Measurements from ENCODE around the gene TPRA1.

The TPRA1 gene

GRCh38 chr3:127600749-127601456 is 10.4 kb upstream of the TPRA1 start (continued):
- TF ChIP-seq, protein P1, sequence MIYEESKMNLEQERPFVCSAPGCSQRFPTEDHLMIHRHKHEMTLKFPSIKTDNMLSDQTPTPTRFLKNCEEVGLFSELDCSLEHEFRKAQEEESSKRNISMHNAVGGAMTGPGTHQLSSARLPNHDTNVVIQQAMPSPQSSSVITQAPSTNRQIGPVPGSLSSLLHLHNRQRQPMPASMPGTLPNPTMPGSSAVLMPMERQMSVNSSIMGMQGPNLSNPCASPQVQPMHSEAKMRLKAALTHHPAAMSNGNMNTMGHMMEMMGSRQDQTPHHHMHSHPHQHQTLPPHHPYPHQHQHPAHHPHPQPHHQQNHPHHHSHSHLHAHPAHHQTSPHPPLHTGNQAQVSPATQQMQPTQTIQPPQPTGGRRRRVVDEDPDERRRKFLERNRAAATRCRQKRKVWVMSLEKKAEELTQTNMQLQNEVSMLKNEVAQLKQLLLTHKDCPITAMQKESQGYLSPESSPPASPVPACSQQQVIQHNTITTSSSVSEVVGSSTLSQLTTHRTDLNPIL (CRISPR knock-in tag; IDR thresholded peaks at IDR 0.05; ENCODE audit: low read depth): no peak
- TF ChIP-seq ISL1 (CRISPR knock-in tag; IDR thresholded peaks at IDR 0.05): no peak

DNA sequence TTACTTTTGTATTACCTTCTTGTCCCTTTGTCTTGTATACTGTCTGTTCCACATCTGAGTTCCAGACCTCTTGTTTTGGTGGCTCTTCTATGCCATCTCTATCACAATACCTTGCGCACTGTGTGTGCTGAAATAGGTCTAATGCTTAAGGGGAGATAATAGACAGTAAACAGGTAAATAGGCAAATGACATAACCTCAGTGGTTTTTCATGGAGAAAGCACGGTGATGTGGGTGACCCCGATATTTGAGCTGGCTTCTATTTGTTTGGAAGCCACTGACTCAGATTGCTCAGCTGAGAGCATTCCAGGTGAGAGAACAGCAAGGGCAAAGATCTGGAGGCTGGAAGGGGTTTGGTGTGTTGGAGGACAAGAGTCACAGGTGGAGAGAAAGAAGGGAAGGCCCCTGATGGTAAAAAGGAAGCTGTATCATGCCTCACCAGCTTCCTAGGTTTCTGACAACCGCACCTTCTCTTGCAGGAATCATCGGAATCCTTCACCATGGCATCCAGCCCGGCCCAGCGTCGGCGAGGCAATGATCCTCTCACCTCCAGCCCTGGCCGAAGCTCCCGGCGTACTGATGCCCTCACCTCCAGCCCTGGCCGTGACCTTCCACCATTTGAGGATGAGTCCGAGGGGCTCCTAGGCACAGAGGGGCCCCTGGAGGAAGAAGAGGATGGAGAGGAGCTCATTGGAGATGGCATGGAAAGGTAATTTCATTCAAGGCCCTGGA is 8.5 kb upstream of the TPRA1 start:
- no peak for ATAC-seq
- TF ChIP-seq GLIS3 (CRISPR knock-in tag; IDR thresholded peaks at IDR 0.05) (no peak), ZFP3 (CRISPR knock-in tag; IDR thresholded peaks at IDR 0.05) (no peak), ESRRG (CRISPR knock-in tag; IDR thresholded peaks at IDR 0.05) (no peak), CSDC2 (CRISPR knock-in tag; IDR thresholded peaks at IDR 0.05) (no peak), ARNTL (CRISPR knock-in tag; IDR thresholded peaks at IDR 0.05; ENCODE audit: borderline replicate concordance, low read depth) (no peak), BACH2 (CRISPR knock-in tag; IDR thresholded peaks at IDR 0.05; ENCODE audit: borderline replicate concordance) (no peak), OSR1 (CRISPR knock-in tag; IDR thresholded peaks at IDR 0.05) (no peak), PPARA (CRISPR knock-in tag; IDR thresholded peaks at IDR 0.05; ENCODE audit: borderline replicate concordance) (no peak), TOX (CRISPR knock-in tag; IDR thresholded peaks at IDR 0.05; ENCODE audit: borderline replicate concordance) (no peak)
- TF ChIP-seq, protein P1 (CRISPR knock-in tag; IDR thresholded peaks at IDR 0.05; ENCODE audit: low read depth): no peak

- ATAC-seq: no peak
- TF ChIP-seq GLIS3 (CRISPR knock-in tag; IDR thresholded peaks at IDR 0.05) (no peak), CSDC2 (CRISPR knock-in tag; IDR thresholded peaks at IDR 0.05) (no peak), ZFP30 (CRISPR knock-in tag; IDR thresholded peaks at IDR 0.05) (no peak)
- TF ChIP-seq, protein P2, sequence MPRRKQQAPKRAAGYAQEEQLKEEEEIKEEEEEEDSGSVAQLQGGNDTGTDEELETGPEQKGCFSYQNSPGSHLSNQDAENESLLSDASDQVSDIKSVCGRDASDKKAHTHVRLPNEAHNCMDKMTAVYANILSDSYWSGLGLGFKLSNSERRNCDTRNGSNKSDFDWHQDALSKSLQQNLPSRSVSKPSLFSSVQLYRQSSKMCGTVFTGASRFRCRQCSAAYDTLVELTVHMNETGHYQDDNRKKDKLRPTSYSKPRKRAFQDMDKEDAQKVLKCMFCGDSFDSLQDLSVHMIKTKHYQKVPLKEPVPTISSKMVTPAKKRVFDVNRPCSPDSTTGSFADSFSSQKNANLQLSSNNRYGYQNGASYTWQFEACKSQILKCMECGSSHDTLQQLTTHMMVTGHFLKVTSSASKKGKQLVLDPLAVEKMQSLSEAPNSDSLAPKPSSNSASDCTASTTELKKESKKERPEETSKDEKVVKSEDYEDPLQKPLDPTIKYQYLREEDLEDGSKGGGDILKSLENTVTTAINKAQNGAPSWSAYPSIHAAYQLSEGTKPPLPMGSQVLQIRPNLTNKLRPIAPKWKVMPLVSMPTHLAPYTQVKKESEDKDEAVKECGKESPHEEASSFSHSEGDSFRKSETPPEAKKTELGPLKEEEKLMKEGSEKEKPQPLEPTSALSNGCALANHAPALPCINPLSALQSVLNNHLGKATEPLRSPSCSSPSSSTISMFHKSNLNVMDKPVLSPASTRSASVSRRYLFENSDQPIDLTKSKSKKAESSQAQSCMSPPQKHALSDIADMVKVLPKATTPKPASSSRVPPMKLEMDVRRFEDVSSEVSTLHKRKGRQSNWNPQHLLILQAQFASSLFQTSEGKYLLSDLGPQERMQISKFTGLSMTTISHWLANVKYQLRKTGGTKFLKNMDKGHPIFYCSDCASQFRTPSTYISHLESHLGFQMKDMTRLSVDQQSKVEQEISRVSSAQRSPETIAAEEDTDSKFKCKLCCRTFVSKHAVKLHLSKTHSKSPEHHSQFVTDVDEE (CRISPR knock-in tag; IDR thresholded peaks at IDR 0.05): no peak
Observed at GRCh38 chr3:127597020-127597771, 6.7 kb upstream of the TPRA1 start.

GRCh38 chr3:127595303-127595702 is 4.8 kb upstream of the TPRA1 start:
- no peak for ATAC-seq
- no peak for TF ChIP-seq PPARA (CRISPR knock-in tag; IDR thresholded peaks at IDR 0.05; ENCODE audit: borderline replicate concordance)
- no peak for TF ChIP-seq ZNF8 (CRISPR knock-in tag; IDR thresholded peaks at IDR 0.05)
- TF ChIP-seq BACH2 (CRISPR knock-in tag; IDR thresholded peaks at IDR 0.05; ENCODE audit: borderline replicate concordance): no peak
- no peak for TF ChIP-seq GLIS3 (CRISPR knock-in tag; IDR thresholded peaks at IDR 0.05)
- no peak for TF ChIP-seq TCF4 (CRISPR knock-in tag; IDR thresholded peaks at IDR 0.05; ENCODE audit: borderline replicate concordance)
- no peak for TF ChIP-seq RARB (CRISPR knock-in tag; IDR thresholded peaks at IDR 0.05)
- no peak for TF ChIP-seq POU6F1 (CRISPR knock-in tag; IDR thresholded peaks at IDR 0.05; ENCODE audit: borderline replicate concordance, low read depth)
- no peak for TF ChIP-seq ZFP3 (CRISPR knock-in tag; IDR thresholded peaks at IDR 0.05)
- TF ChIP-seq ZC3H10 (CRISPR knock-in tag; IDR thresholded peaks at IDR 0.05): no peak
- TF ChIP-seq ARNTL (CRISPR knock-in tag; IDR thresholded peaks at IDR 0.05; ENCODE audit: borderline replicate concordance, low read depth): no peak
- TF ChIP-seq ESRRG (CRISPR knock-in tag; IDR thresholded peaks at IDR 0.05): no peak
- TF ChIP-seq PATZ1 (CRISPR knock-in tag; IDR thresholded peaks at IDR 0.05; ENCODE audit: borderline replicate concordance): no peak
- no peak for TF ChIP-seq ZNF70 (CRISPR knock-in tag; IDR thresholded peaks at IDR 0.05)
- no peak for TF ChIP-seq ISL1 (CRISPR knock-in tag; IDR thresholded peaks at IDR 0.05)
- no peak for TF ChIP-seq ZFP30 (CRISPR knock-in tag; IDR thresholded peaks at IDR 0.05)
- no peak for TF ChIP-seq TOX (CRISPR knock-in tag; IDR thresholded peaks at IDR 0.05; ENCODE audit: borderline replicate concordance)
- no peak for TF ChIP-seq SNAI2 (CRISPR knock-in tag; IDR thresholded peaks at IDR 0.05)
- TF ChIP-seq, protein P1 (CRISPR knock-in tag; IDR thresholded peaks at IDR 0.05; ENCODE audit: low read depth): no peak
